Cardiac muscle cell (in vitro differentiated cells and primary cell): ENCODE results near the gene LRRC8C. TPM values are rescaled to one million over a fixed set of nuclear protein-coding genes. Genes with fewer than 3 reads are reported as not detected.

Experiments
- DNase-seq, 2 donors: peaks; one replicate each; pipeline versions ENCODE4 v3.0.0 to v3.0.0-alpha.2; 2010 to 2017; ENCODE audit warnings: low read depth in 1 of 2, low spot score in 1 of 2
- H3K27ac ChIP-seq: fragments of 200-600 bp; sonication (generic); 2 replicates; pipeline ENCODE4 v1.5.1; 2016
- H3K27me3 ChIP-seq: fragments of 200-600 bp; sonication (generic); 2 replicates; pipeline ENCODE4 v1.6.0; 2016; ENCODE audit warnings: control low read depth
- H3K36me3 ChIP-seq: fragments of 200-600 bp; sonication (generic); 2 replicates; pipeline ENCODE4 v1.5.1; 2016; ENCODE audit warnings: control low read depth
- H3K4me1 ChIP-seq: fragments of 200-600 bp; sonication (generic); 2 replicates; pipeline ENCODE4 v1.8.1; 2017; ENCODE audit warnings: low read depth, mild to moderate bottlenecking, mixed run types
- H3K4me3 ChIP-seq: fragments of 200-600 bp; sonication (generic); 2 replicates; pipeline ENCODE4 v1.5.1; 2016; ENCODE audit warnings: mild to moderate bottlenecking
- H3K9me3 ChIP-seq: fragments of 200-600 bp; sonication (generic); 2 replicates; pipeline ENCODE4 v1.5.1; 2017; ENCODE audit warnings: low read depth, mild to moderate bottlenecking, control low read depth
- polyA plus RNA-seq: library from polyadenylated mRNA; unstranded; fragments of >200 nt; fragmentation: Nextera tagmentation; extraction: Ambion mirVana; gene quantifications from 2 replicates; pipeline ENCODE4 v1.2.1, GENCODE V29; 2016
- total RNA-seq: library from RNA; depleted of rRNA; stranded (reverse); fragments of >200 nt; gene quantifications from 2 replicates; pipeline ENCODE4 v1.2.3, GENCODE V29; 2016
- TF ChIP-seq, protein P1 (sequence below): IDR thresholded peaks from 2 replicates; pipeline ENCODE4 v1.5.1; 2012; ENCODE audit warnings: low read depth, mild to moderate bottlenecking, low read length

LRRC8C gene
- total and polyA plus RNA-seq, 2 experiments from 2014 or later = 2.3 to 4.3 TPM

- peaks cover 19% of the 10 kb centered on the region for H3K4me1 ChIP-seq
- TF ChIP-seq, protein P1, sequence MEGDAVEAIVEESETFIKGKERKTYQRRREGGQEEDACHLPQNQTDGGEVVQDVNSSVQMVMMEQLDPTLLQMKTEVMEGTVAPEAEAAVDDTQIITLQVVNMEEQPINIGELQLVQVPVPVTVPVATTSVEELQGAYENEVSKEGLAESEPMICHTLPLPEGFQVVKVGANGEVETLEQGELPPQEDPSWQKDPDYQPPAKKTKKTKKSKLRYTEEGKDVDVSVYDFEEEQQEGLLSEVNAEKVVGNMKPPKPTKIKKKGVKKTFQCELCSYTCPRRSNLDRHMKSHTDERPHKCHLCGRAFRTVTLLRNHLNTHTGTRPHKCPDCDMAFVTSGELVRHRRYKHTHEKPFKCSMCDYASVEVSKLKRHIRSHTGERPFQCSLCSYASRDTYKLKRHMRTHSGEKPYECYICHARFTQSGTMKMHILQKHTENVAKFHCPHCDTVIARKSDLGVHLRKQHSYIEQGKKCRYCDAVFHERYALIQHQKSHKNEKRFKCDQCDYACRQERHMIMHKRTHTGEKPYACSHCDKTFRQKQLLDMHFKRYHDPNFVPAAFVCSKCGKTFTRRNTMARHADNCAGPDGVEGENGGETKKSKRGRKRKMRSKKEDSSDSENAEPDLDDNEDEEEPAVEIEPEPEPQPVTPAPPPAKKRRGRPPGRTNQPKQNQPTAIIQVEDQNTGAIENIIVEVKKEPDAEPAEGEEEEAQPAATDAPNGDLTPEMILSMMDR = no peak
- DNase-seq = peak; percentile 12 to 77
- H3K9me3 ChIP-seq = no peaks in the 10 kb centered on the region
- no peaks in the 10 kb centered on the region for H3K27me3 ChIP-seq
- H3K36me3 ChIP-seq = no peaks in the 10 kb centered on the region
- no peak overlapping the region for H3K4me3 ChIP-seq
- no peak overlapping the region for H3K27ac ChIP-seq
Observed at GRCh38 chr1:89608319-89608983, 24.5 kb upstream of the LRRC8C start.

DNA sequence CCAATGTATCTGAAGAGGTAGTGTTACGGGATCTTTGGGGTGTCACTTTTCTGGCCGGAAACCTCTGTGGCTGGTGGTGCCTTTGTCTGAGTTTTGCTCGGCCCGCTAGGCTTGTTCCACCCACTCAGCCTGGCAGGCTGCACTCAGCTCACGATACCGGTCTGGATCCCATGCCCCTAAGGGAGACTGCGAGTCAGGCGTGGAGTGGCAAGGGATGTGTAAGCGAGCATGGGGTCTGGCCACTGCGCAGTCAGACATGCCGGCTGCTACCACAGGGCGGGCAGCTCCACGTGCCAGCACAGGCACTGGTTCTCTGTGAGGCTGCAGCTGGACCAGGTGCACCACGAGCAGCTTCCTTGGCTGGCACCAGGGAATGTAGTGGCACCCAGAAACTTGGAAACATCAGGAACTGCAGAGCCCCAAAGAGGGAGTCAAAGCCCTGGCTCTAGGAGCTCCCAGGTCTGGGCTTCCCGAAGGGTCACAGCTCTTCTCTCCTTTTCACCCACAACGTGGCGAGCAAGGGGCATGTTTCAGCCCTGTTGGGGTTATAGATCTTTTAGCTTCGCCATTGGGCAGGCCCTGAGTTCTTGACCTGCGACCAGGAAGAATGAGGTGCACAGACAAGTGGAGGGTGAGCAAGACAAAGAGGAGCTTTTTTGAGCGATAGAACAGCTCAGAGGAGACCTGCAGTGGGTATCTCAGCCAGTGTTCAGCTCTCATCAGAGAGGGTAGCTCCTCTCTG lies 23.8 kb upstream of the LRRC8C start:
- H3K36me3 ChIP-seq = no peaks in the 10 kb centered on the region
- H3K4me1 ChIP-seq = peaks cover 13% of the 10 kb centered on the region
- TF ChIP-seq, protein P1 = no peak

DNA sequence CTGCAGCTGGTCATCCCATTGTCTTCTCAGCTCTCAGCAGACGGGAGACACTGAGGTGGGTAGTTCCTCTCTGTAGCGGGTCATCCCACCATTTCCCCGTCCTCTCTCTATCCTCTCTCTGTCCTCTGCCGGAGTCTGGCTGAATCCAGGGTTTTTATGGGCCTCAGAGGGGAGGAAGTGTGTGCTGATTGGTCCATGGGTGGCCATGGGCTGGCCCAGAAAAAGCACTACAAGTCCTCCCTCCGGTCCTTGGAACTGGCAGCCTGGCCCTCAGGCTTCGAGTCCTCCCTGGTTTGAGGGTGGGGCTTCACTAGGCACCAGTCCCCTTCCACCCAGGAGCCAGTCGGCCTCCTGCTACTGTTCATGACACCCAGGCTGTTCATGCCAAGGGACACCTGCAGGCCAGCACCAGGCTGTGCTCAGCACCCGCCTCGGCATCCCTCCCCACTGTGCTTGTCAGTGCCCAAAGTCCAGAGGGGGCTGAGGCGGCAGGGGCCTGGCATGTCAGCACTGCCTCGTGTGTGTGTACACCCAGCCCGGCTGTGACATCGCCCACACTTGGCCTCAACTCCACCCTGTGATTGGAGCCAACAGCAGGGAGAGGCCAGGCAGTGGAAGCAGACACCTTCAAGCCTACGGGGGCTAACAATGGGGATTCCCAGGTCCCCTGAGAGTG lies 23.0 kb upstream of the LRRC8C start:
- Histone ChIP-seq H3K4me3 (no peak overlapping the region), H3K36me3 (no peaks in the 10 kb centered on the region), H3K27me3 (no peaks in the 10 kb centered on the region), H3K9me3 (no peaks in the 10 kb centered on the region), H3K27ac (no peak overlapping the region), H3K4me1 (peaks cover 13% of the 10 kb centered on the region)
- DNase-seq = no peak
- TF ChIP-seq, protein P1 = no peak

More for the DNA sequence above, 23.8 kb upstream of the LRRC8C start:
- no peak overlapping the region for H3K4me3 ChIP-seq
- no peak overlapping the region for H3K27ac ChIP-seq
- H3K27me3 ChIP-seq = no peaks in the 10 kb centered on the region
- H3K9me3 ChIP-seq = no peaks in the 10 kb centered on the region
- no peak for DNase-seq

- DNase-seq = no peak
- H3K4me3 ChIP-seq = no peak overlapping the region
- H3K27ac ChIP-seq = no peak overlapping the region
- no peaks in the 10 kb centered on the region for H3K9me3 ChIP-seq
- TF ChIP-seq, protein P1 = no peak
- H3K27me3 ChIP-seq = no peaks in the 10 kb centered on the region
- H3K4me1 ChIP-seq = peaks cover 13% of the 10 kb centered on the region
- no peaks in the 10 kb centered on the region for H3K36me3 ChIP-seq
Observed at GRCh38 chr1:89610457-89611011, 22.4 kb upstream of the LRRC8C start.

- no peak for DNase-seq
- H3K27me3 ChIP-seq = no peaks in the 10 kb centered on the region
- H3K27ac ChIP-seq = no peak overlapping the region
- TF ChIP-seq, protein P1 = no peak
- no peaks in the 10 kb centered on the region for H3K36me3 ChIP-seq
- H3K4me3 ChIP-seq = no peak overlapping the region
- no peaks in the 10 kb centered on the region for H3K9me3 ChIP-seq
- peaks cover 13% of the 10 kb centered on the region for H3K4me1 ChIP-seq
Observed at GRCh38 chr1:89611721-89612120, 21.2 kb upstream of the LRRC8C start.
